Lower leg skin (tissue), 4 donors: Measurements from ENCODE around the gene TSSC4. TPM values are rescaled to one million over a fixed set of nuclear protein-coding genes. Genes with fewer than 3 reads are reported as not detected.

Source experiments
- DNase-seq, 2 donors: peaks; one replicate each; pipeline ENCODE4 v3.0.0-alpha.2; 2019; ENCODE audit warnings: low spot score in 2 of 2
- H3K4me3 ChIP-seq: fragments of 200-600 bp; sonication (generic); 2 replicates; pipeline ENCODE4 v1.5.1; 2017; ENCODE audit warnings: mild to moderate bottlenecking, low read depth; ENCODE audit not compliant: poor library complexity, severe bottlenecking
- CTCF ChIP-seq, 3 donors: fragments of 450-650 bp; IDR thresholded peaks; one replicate each; pipeline ENCODE4 v1.5.1; 2016; ENCODE audit warnings: antibody characterized with exemption in 3 of 3, mild to moderate bottlenecking in 3 of 3, moderate library complexity in 2 of 3
- POLR2A ChIP-seq, 2 donors: fragments of 450-650 bp; IDR thresholded peaks; one replicate each; pipeline ENCODE4 v1.6.1; 2016 to 2017; ENCODE audit warnings: antibody characterized with exemption in 2 of 2, mild to moderate bottlenecking in 1 of 2, moderate library complexity in 1 of 2
- WGBS, 2 donors: methylation state at CpG; one replicate each; pipeline ENCODE4 v1.1.5; 2018; 5-methylcytosine and 5-hydroxymethylcytosine counted together
- intact Hi-C: fragments of 100-400 bp; cut with DNase I; formaldehyde crosslinking; loops from one replicate; pipeline ENCODE4 v1.15.0; 2023; ENCODE audit warnings: low total_unique reads
- total RNA-seq, 4 donors: library from RNA; depleted of rRNA; stranded (reverse); fragments of >200 nt; gene quantifications; one replicate each; pipeline ENCODE4 v1.1.0, GENCODE V29; 2016

Gene TSSC4
- total RNA-seq, 4 donors from 2014 or later: 45.6 to 58.7 (median 55.8) TPM

DNA sequence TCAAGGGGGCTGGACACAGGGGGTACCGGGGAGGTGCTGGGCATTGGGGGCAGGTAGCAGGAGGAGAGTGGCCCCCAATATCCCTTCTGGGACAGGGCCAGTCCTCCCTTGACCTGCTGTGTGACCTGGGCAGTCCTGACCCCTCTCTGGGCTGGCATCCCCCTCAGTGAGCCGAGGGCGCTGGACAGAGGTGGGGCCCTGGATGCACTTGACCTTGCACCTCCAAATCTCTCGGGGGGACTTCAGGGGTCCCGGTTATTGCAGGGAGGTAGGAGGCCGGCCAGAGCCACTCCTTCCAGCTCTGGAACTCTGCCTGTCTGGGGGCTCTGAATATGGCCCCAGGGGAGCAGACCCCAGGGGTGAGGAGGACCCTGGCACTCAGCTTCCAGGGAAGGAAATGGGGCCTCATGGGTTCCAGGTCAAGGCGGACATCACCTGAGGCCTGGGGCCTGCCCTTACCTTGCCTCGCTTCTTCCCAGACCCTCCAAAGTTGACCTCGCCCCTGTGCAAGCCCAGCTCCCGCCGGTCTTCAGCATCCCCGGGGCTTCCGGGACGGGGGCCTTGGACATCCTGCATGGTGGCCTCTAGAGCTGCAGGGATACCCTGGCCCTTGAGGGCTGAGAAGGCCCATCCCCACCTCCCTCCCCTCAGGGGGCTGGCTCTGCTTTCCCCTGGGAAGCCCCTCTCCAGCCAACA, 22.1 kb downstream of the TSSC4 start:
- DNase-seq: no peak
- TF ChIP-seq CTCF (IDR thresholded peaks at IDR 0.05): no peak
- no peak for TF ChIP-seq POLR2A (IDR thresholded peaks at IDR 0.05)
- no peak overlapping the region for H3K4me3 ChIP-seq
- intact Hi-C loops: no loop called here
- WGBS, 2 donors: 83 to 88% methylated on average over 11 to 13 of the region's 14 CpGs

- TF ChIP-seq POLR2A (IDR thresholded peaks at IDR 0.05) (no peak), CTCF (IDR thresholded peaks at IDR 0.05) (no peak)
- intact Hi-C loops: no loop called here
- DNase-seq: no peak
- WGBS, 2 donors: 76% methylated on average over 14 to 26 of the region's 26 CpGs
- H3K4me3 ChIP-seq: no peak overlapping the region
Measured at GRCh38 chr11:2423157-2424025, 22.8 kb downstream of the TSSC4 start.

DNA sequence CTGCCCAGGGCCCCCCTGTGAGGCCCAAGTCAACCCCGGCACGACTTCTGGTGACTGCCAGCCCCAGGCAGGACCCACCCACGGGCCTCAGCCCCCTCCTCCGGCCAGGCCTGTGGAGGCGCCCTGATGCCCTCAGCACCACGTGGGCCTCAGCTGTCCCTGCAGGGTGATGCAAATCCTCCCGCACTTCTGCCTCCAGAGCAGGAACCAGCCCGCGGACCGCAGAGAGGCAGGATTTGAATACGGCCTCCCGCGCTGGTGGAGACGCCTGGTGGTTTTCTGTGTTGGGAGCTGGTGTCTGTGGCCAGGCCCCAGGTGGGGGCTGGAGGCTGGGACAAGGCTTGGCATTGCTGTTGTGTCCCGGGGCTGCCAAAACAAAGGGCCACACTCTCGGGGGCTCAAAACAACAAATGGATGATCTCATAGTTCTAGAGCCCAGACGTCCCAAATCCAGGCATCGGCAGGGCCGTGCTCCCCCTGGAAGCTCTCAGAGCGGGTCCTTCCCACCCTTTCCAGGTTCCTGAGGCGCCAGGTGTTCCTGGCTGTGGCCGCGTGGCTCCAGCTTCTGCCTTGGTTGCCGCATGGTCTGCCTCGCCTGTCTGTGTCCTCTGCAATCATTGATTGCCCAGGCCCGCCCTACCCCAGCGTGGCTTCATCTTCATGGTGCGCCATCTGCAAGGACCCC, 24.4 kb downstream of the TSSC4 start:
- no peak for DNase-seq
- TF ChIP-seq POLR2A (IDR thresholded peaks at IDR 0.05): no peak
- no peak for TF ChIP-seq CTCF (IDR thresholded peaks at IDR 0.05)
- WGBS, 2 donors: 85 to 87% methylated on average over 17 to 28 of the region's 28 CpGs
- intact Hi-C loops: no loop called here
- no peak overlapping the region for H3K4me3 ChIP-seq

DNA sequence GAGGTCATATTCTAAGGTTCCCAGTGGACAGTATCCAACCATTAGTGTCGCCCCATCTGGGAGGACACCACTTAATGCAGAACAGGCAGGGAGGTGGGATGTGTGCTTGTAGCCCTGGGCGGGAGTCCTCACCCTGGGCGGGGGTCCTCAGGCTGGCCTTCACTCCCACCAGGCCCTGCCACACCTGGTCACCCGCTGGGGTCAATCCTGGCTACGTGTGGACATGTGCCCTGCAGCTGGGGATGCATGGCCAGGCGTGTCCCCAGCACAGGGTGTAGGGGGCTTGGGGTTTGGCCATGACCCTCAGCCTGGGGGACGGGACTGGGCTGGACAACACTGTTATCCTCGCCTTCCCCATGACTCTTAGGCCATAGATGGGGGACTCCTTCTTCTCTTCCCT, 25.0 kb downstream of the TSSC4 start:
- DNase-seq: no peak
- H3K4me3 ChIP-seq: no peak overlapping the region
- intact Hi-C loops: no loop called here
- TF ChIP-seq POLR2A (IDR thresholded peaks at IDR 0.05): no peak
- TF ChIP-seq CTCF (IDR thresholded peaks at IDR 0.05): no peak
- 81 to 87% methylated on average over 8 of the region's 8 CpGs for WGBS, 2 donors

- no peak overlapping the region for H3K4me3 ChIP-seq
- no peak for DNase-seq
- TF ChIP-seq CTCF (IDR thresholded peaks at IDR 0.05): no peak
- intact Hi-C loops: no loop called here
- 100% methylated on average over 1 of the region's 13 CpGs; no CpG with 5 or more reads in 1 of the 2 donors for WGBS, 2 donors
Measured at GRCh38 chr11:2426221-2426620, 25.7 kb downstream of the TSSC4 start.
